Fibroblast of peridontal ligament (primary cell): ENCODE measurements around the gene RNF115.
"Not testable (repeated sequence)": the region's sequence is repeated elsewhere in the genome, so short reads cannot be mapped to it uniquely, and the experiment has no call there.

Source experiments
- DNase-seq: peaks from one replicate; pipeline ENCODE4 v3.0.0-alpha.2; 2010; ENCODE audit errors: extremely low read depth

The RNF115 gene

DNA sequence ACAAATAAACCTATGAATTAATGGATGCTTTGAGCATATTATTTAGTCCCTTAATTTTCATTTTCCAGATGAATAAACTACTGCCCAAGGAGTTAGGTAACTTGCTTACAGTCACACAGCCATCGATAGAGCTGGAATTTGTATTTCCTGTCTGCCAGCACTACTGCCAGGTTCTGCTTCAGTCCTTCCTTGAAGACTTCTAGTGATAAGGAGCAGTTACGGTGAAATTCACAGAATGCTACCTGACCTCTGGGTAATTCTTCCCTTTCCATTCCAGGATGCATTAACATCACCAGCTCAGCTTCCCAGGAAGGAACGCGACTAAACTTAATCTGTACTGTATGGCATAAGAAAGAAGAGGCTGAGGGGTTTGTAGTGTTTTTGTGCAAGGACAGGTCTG is 93.4 kb downstream of the RNF115 start:
- no peak for DNase-seq

DNA sequence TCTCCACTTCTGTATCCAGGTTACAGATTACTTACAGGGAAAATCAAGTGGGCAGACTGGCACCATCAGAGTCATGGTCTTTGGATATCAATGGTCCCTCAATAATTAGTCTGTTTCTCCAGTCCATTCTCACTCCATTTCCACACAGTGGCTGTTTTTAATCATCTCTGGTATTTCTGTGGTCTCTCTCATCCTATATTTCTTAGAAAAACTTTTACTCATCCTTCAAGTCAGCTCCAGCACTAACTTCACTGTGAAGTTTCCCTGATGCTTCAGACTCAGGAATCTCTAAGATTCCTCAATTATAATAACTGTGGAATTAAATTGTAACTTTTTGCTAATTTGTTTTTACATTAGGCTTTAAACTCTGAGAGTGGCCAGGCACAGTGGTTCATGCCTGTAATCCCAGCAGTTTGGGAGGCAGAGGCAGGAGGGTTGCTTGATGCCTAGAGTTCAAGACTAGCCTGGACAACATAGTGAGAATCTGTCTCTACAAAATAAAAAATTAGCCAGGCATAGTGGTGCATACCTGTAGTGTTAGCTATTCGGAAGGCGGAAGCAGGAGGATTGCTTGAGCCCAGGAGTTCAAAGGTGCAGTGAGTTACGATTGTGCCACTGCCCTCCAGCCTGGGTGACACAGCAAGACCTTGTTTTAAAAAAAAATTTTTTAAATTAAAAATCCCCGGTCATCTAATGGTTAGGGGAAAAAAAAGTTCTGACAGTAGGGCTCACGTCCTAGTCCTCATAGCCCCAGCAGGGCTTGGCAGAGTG is 94.0 kb downstream of the RNF115 start:
- peak; percentile 60 for DNase-seq

DNA sequence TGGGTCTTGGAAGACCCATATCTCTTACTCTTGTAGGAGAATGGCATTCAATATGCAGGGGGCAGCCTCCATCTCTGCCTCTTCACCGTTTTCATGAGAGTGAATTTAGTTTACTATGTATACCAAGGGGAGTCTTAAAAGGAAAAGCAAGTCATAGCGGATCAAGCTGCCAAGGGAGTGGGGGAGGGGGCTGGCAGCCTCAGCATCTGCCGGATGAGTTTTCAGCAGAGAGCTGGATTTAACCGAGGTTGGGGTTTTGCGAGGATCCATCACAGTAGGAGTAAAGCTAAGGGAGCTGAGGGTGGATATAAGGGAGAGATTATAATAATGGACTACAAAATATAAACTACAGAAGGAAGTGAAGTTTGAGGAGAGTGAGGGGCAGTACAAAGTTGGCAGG is 94.7 kb downstream of the RNF115 start:
- peak; percentile 41 for DNase-seq

DNA sequence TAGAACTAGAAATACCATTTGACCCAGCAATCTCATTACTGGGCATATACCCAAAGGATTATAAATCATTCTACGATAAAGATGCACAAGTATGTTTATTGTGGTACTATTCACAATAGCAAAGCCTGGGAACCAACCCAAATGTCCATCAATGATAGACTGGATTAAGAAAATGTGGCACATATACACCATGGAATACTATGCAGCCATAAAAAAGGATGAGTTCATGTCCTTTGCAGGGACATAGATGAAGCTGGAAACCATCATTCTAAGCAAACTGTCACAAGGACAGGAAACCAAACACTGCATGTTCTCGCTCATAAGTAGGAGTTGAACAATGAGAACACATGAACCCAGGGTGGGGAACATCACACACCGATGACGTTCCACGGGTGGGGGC is 97.7 kb downstream of the RNF115 start:
- not testable (repeated sequence) for DNase-seq

DNA sequence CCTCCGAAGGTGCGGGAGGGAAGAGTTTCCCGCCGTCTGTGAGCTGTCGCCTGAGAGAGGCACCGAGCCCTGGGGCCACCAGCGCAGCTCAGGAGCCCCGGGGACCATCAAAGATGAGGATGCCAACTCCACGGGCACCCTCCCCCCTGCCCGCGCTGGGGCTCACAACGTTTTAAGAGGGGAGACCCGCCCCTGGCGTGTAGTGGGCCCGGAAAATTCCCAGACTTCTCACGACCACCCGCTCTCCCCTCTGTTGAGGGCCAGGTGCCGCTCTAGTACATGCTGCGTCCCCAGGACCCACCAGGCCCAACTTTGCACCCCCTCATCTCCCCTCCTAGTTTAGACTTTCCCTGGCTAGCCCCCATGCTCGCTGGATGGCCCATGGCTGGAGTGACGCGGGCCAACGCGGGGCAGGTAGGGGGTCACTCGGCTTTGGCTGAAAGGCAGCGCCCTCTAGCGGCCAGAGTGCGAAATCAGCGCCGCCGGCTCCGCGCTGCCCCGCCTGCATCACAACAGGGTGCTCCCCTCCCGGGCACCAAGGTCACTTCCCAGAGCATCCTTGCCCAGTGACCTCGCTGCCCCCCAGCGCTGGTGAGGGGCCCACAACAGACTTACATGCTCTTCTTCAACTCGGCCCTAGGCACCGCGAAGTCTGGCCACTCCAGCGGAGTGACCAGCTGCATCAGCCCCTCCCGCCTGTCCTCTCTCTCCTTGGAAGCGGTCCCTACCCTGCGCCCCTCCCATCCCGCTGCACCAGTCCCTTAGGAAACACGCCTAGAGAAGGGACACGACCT is 102.8 kb downstream of the RNF115 start:
- DNase-seq, result peak; percentile 43

DNA sequence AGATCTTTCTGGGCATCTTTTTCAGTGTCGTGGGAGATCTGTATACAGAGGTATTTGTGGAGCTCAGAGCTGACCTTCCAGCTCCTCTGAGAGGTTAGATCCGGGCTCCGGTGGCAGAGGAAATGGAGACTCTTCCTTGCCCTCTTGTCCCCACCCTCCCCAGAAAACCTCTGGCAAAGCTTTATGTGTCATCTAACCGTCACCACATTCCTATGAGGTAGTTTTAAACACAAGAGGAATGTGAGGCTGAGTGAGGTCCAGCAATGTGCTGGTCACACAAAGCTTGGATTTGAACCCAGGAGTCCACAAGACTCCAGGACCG is 103.4 kb downstream of the RNF115 start:
- peak; percentile 72 for DNase-seq

DNA sequence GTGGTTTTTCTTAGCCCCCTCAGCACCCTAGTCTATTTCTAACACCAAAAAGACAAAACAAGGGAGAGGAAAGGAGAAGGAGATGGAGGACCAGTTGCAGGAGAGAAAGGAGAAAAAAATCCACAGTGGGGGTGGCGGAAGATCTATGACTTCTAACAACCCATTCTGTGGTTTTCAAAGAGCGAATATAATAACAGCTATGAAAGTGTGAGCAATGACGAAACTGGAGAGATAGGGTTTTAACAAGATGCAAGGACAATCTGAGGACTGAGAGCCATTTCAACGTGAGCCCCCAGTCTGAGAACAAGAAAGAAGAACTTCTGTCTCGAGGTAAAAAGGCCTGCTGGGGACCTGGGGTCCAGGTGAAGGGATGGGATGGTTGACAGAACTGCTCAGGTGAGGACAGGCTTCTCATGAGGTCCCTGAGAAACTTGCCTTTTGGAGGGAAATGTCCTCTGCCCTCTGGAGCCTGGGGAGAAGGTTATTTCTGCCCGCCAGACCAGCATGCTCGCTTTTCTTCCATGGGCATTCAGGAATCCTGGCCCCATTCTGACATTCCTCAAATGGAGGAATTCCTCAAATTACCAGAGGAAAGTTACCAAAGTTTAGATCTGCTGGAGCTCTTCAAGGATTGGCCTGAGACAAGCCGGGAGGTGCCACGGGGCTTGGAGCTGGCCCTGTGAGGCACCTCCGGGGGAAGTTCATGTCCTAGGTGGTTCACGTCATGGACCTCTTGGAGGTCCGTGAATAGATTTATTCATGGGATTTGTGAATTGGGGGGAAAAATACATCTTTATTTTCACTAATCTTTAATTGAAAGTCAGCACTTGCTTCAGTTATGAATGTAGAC is 104.4 kb downstream of the RNF115 start, which contains the start of gene CD160:
Gene CD160 (plus strand): TSS at position 270 of the 850 bp plus-strand sequence. CDS start 8,829 bp downstream, outside the sequence.
- DNase-seq, result no peak

DNA sequence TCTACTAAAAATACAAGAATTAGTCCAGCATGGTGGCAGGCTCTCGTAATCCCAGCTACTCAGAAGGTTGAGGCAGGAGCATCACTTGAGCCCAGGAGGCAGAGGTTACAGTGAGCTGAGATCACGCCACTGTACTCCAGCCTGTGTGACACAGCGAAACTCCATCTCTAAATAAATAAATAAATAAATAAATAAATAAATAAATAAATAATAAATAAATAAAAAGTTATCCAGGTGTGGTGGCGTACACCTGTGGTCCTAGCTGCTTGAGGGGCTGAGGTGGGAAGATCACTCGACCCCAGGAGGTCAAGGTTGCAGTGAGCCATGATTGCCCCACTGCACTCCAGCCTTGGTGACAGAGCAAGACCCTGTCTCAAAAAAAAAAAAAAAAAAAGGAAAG is 105.4 kb downstream of the RNF115 start:
- DNase-seq, result not testable (repeated sequence)

DNA sequence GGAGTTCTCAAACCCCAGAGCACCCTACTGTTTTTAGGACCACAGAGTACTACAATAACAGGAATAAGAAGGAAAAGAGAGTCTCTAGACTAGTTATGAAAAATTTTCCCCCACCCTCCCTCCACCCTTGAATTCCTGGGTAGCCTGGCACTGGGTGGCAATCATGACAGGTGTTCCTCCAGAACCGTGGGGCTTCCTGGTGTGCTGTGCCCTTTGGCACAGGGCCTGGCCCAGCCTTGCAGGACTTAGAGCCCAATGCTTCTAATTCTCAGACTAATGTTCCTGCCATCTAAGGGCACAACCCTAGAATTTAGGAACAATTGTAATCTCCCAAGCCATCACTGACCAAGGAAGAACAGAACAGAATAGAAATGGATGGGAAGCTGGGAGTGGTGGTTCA is 106.1 kb downstream of the RNF115 start:
- DNase-seq, result no peak

DNA sequence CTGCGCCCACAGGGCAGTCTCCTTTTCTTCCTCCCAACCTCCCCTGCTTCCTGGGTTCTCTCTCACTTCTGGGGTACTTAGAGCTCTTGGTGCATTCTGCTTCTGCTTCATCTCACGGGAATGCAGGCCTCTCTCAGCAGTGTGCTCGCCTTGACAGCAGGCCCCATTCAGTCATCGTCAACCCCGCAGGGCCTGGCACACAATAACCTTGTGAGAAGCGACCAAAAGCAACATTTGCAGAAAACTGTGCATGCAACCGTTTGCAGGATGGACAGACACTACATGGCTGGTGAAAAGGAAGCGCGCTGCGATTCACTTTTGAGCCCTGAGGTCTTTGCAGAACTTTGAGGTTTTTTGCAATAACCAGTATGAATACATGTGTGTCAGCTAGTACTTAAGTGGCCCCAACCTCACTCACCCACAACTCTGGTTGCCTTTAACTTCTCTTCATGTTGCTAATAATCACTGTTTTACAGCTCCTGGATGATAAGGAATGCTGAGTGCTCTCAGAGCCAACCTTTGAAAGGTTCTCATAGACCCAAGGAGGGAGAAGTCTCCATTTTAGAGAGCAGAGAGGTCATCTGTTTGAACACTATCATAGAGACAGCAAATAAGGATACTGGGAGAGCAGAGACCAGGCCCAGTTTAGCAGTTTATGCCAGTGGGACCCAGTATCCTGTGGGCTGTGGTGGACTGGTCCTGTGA is 107.1 kb downstream of the RNF115 start:
- DNase-seq, result no peak

DNA sequence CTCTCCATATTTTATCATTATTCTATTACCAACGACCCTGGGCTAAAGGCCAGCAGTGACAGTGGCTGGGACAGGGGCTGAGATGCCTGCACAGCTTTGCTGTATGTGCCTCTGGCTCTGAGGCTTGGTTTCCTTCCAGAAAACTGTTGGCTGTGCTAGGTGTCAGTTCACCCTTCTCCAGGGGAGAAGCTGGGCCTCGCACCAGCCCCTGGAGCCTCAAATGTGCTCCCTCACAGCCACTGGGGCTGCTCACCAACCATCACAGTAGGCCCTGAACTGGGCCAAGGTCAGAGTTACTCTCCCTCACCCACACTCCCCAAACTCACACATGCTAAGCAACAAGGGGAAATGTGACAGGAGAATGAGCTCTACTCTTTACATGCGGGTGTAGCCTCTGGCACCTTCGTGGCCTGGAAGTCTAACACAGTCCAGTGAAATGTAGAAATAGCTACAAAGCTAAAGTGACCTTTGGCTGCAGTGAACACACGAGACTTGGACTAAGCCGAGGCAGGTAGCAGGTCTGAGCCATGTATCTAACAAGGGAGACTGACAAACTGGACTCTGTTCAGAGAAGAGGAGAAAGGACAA is 109.3 kb downstream of the RNF115 start:
- no peak for DNase-seq

DNA sequence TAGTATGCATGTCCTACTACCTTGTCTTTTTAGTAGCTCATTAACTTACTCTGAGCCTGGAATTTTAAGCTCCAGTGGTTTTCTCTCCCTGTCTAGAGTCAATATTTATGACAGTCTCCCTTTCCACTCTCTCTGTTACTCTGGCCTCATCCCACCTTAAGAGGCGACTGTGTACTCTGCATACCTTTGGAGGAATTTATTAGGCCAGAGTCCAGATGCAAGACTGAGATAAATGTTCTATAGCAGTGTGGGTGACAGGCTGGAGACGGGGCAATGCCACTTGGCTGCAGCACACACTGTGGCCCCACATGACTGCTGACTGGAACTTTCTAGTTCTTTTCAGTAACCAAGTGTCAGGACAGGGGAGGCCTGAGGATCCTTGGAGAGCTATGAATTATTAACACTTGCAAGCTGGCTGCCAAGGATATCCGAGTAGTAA is 112.7 kb downstream of the RNF115 start:
- DNase-seq, result no peak

DNA sequence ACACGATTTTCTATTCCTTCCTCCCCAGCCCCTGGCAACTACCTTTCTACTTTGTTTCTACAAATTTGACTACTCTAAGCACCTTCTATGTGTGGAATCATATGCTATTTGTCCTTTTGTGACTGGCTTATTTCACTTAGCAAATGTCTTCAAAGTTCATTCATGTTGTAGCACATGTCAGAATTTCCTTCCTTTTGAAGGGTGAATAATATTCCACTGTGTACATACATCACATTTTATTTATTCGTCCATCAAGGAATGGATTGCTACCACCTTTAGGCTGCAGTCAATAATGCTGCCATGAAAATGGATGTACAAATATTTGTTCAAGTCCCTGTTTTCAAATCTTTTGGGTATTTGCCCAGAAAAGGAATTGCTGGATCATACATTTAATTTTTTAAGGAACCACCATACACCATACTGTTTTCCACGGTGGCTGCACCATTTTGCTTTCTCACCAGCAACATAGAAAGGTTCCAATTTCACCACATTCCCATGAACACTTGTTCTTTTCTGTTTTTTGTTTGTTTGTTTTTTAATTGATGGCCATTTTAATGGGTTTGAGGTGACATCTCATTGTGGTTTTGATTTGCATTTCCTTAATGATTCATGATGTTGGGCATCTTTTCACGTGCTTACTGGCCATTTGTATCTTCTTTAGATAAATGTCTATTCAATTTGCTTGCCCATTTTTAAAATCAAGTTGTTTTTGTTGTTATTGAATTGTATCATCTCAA is 113.4 kb downstream of the RNF115 start:
- no peak for DNase-seq

DNA sequence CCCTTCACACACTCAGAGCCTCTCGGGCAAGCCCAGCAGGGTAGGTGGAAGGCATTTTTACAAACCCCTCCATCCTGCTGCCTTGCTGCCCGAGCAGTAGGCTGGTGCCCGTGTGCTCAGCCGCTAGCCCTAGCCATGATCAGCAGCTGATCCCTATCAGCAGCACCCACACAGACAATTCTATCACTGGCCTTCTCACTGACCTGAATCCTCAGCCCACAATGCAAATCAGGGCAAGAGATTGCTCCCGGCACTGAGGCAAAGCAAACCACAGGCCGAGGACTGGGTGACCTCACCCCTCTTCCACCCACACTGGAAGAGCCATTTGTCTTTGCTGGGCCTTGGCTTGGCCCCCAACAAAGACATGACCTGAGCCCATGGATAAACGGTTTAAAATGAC is 115.8 kb downstream of the RNF115 start:
- DNase-seq, result no peak

DNA sequence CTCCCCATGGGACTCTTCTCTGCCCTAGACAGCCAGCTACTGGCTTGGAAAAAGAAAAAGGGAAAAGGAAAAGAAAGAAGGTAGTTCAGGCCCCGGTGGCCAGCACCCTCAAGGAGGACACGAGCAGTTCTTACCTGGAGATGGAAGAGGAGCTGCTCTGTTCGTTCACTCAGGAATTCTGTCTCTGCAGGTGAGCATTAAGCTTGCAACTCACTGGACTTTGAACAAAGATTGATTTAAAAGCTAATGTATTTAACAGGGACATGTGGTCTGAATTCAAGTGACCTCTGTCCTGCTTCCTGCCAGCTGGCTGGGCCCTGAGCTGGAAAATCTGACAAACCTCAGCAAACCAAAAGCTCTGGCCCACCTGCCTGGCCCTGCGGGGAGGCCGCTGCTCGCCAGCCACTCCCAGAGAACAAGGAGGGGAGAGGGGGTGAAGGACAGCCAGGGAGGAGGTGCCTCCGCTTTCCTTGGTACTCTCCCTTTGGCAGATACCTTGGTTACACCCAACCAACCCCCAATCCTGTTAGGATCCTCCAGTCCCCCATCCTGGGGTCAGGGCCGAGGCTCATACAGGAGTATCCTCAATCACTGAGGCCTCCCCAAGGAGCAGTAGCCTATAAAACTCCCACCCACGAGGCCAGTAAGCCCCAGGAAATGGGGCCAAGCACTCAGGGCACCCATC is 116.6 kb downstream of the RNF115 start, which contains the start of gene PDZK1:
Gene PDZK1 (minus strand): TSS at position 186 of the 685 bp plus-strand sequence. CDS start 19,347 bp downstream, outside the sequence.
- no peak for DNase-seq

DNA sequence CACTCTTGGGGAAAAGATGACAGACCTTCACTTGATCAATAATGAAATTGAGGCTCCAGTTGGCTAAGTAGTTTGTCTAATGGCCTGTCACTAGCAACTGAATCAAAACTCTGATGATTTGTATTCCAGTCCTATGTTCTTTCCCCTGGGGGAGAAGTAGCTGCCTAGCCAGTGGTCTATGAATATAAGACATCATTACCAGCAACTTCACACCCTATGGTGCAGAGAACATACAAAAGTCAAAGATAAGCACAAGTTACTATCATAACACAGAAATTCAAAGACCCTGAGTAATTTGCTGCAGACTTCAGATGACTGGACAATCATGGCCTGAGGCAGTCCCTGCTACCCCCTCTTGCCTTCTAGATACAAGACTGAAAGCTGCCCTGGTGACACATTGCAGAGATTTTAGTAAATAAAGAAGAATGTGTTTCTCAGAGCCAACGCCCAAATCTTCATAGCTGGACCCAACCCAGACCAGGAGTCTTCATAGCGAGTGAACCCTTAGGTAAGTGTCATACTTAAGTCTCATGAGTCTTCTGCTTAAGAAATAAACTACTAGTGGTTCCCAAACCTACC is 117.7 kb downstream of the RNF115 start:
- no peak for DNase-seq

DNA sequence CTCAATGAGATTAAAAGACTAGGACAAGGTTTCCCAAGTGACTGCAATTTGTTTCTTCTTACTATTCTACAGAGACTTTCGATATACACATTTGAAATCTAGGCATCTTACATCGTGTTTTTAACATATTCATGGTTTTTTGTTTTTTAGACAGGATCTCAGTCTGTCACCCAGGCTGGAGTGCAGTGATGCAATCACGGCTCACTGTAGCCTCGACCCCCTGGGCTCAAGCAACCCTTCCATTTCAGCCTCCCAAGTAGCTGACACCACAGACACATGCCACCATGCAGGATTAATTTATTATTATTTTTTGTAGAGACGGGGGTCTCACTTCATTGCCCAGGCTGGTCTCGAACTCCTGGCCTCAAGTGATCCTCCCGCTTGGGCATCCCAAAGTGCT is 118.3 kb downstream of the RNF115 start:
- DNase-seq, result no peak

DNA sequence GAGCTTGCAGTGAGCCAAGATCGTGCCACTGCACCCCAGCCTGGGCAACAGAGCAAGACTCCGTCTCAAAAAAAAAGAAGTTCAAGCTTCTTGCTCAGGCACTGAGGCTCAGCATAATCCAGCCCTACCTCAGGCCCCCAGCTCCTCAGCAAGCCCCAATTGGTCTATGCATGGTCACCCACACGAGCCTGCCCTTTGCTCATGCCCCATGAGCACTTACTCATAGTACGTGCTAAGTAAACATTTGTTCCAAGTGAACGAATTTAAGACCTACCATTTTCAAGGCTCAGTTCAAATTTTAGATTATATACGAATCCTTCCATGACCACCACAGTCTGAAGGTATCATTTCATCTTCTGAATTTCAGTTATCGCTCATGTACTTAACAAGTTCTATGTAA is 121.1 kb downstream of the RNF115 start:
- DNase-seq, result no peak

DNA sequence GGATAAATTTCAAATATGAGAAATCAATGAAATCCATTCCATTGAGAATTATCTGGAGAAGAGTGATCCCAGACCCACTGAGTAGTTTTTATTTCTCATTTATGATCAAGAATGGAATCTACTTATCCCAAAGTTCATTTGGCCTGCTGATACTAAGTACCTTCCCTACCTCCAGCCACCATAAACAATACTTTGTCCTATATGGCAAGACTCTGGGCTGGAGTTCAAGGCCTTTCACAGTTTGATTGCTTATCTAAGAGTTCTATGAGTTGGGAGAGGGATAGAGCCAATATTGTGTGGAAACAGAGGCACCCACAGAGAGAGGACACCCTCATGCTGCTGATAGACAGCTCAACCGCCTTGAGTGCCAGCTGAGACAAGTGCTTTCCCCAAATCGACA is 121.8 kb downstream of the RNF115 start:
- no peak for DNase-seq
